Measurements from ENCODE around the gene PIAS1. TPM values are rescaled to one million over a fixed set of nuclear protein-coding genes. Genes with fewer than 3 reads are reported as not detected.

The PIAS1 gene
- total and polyA plus RNA-seq, 9 of the 15 experiments (the other 6 are each of a cell fraction or from before 2014, with no cell fraction given): 18.0 to 59.1 (median 28.5) TPM

GRCh38 chr15:68176601-68177000 is 122.5 kb downstream of the PIAS1 start (continued):
- TF ChIP-seq SRSF9 (IDR thresholded peaks at IDR 0.05; ENCODE audit: borderline replicate concordance, low read depth, low read length): no peak
- no peak for TF ChIP-seq POLR2A (conservative IDR thresholded peaks at IDR 0.05)
- TF ChIP-seq MITF (IDR thresholded peaks at IDR 0.05): no peak
- TF ChIP-seq SMC3 (conservative IDR thresholded peaks at IDR 0.05; ENCODE audit: insufficient read depth, low read depth, low read length): no peak
- TF ChIP-seq TEAD2 (tag; IDR thresholded peaks at IDR 0.05): no peak
- TF ChIP-seq ZFP30 (CRISPR knock-in tag; IDR thresholded peaks at IDR 0.05; ENCODE audit: borderline replicate concordance): no peak

- no peak overlapping the region for H3K27ac ChIP-seq (ENCODE audit: extremely low read depth, low read depth, low read length)
- in situ Hi-C loops (cut with MboI): no loop called here
- ATAC-seq (no peak), DNase-seq (ENCODE audit: extremely low read depth in 1 of 4, low spot score in 3 of 4) (no peak), FAIRE-seq (peak; percentile 29)
- H3K4me1 ChIP-seq (replicated peaks in 1 of 2; ENCODE audit: control insufficient read depth in 2 of 2, insufficient read depth in 2 of 2, low read length in 2 of 2): no peaks in the 10 kb centered on the region
- no peaks in the 10 kb centered on the region for H3K9me3 ChIP-seq (replicated peaks; ENCODE audit: control insufficient read depth, insufficient read depth, low read depth, low read length)
- H3K9me1 ChIP-seq (ENCODE audit: control insufficient read depth, insufficient read depth, low read length): no peaks in the 10 kb centered on the region
- peaks cover 75% of the 10 kb centered on the region for H3K36me3 ChIP-seq (ENCODE audit: control insufficient read depth, insufficient read depth, low read length)
- no peak overlapping the region for H3K4me2 ChIP-seq (ENCODE audit: insufficient read depth, low read length)
- H3K79me2 ChIP-seq (ENCODE audit: control insufficient read depth, insufficient read depth, low read length): no peaks in the 10 kb centered on the region
- no TSS peak for BruUV-seq (replicated peaks)
- H3K4me3 ChIP-seq: no peak overlapping the region
- ChIA-PET POLR2A (interaction anchor here (0.7 kb wide), 1 partner anchor 111 kb away, joined by 3 read pairs; no protein-coding TSS in a partner anchor), CTCF (ENCODE audit: low intra/inter-chr PET ratio) (no interaction called here)
- no peaks in the 10 kb centered on the region for H3K27me3 ChIP-seq (ENCODE audit: control insufficient read depth in 2 of 2, insufficient read depth in 2 of 2, low read length in 2 of 2)
- no peak overlapping the region for H3K9ac ChIP-seq (ENCODE audit: insufficient read depth in 1 of 2, low read depth in 2 of 2, low read length in 2 of 2)
- H2AFZ ChIP-seq (ENCODE audit: low read depth, low read length): no peak overlapping the region
- intact Hi-C loops (cut with micrococcal nuclease): no loop called here
- H4K20me1 ChIP-seq (replicated peaks; ENCODE audit: control insufficient read depth, insufficient read depth, low read length): no peaks in the 10 kb centered on the region
- TF ChIP-seq POLR2H (tag; IDR thresholded peaks at IDR 0.05; ENCODE audit: low read depth): no peak
- no peak for TF ChIP-seq SLC30A9 (CRISPR knock-in tag; IDR thresholded peaks at IDR 0.05)
- no peak for TF ChIP-seq MXD1 (CRISPR knock-in tag; IDR thresholded peaks at IDR 0.05; ENCODE audit: borderline replicate concordance, poor library complexity, severe bottlenecking)
- no peak for TF ChIP-seq L3MBTL2 (IDR thresholded peaks at IDR 0.05)
- TF ChIP-seq TBL1XR1 (IDR thresholded peaks at IDR 0.05; ENCODE audit: low read length in 2 of 2): no peak
- TF ChIP-seq NUFIP1 (IDR thresholded peaks at IDR 0.05; ENCODE audit: partially characterized antibody): no peak
These were observed 123.6 kb downstream of the PIAS1 start for GRCh38 chr15:68177742-68178141.

Data from K562 (cell line).